HG03439 (cell line): ENCODE results near the gene RPL28.
"Not testable (repeated sequence)": the region's sequence is repeated elsewhere in the genome, so short reads cannot be mapped to it uniquely, and the experiment has no call there.

Experiments used
- ATAC-seq: cut with Tn5 transposase; IDR thresholded peaks from one replicate; pipeline ENCODE4 v1.9.1; 2021; ENCODE audit warnings: mild to moderate bottlenecking, moderate library complexity; ENCODE audit not compliant: unreplicated experiment

The RPL28 gene

GRCh38 chr19:55446060-55446459, 60.3 kb downstream of the RPL28 start:
- no peak for ATAC-seq

GRCh38 chr19:55447421-55448174, 61.9 kb downstream of the RPL28 start:
- no peak for ATAC-seq

- not testable (repeated sequence) for ATAC-seq
Measured at GRCh38 chr19:55448175-55448490, 62.4 kb downstream of the RPL28 start.

DNA sequence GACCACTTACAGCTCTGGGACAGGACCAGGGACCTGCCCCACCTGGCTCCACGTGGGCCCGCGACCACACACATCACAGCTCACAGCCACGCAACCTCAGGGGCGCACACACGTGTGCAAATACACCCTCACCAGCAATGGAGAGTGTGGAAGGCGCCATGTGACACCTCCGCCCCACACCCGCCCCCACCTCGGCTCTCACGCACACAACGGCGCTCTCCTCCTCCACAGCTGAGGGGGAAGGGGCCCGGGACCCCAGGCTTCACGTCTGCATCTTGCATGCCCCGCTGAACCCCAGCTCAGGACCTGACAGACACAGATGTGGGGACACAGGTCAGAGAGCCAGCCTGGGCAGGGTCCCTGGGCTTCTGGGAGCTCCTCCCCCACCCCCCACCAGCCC, 63.7 kb downstream of the RPL28 start:
- no peak for ATAC-seq

DNA sequence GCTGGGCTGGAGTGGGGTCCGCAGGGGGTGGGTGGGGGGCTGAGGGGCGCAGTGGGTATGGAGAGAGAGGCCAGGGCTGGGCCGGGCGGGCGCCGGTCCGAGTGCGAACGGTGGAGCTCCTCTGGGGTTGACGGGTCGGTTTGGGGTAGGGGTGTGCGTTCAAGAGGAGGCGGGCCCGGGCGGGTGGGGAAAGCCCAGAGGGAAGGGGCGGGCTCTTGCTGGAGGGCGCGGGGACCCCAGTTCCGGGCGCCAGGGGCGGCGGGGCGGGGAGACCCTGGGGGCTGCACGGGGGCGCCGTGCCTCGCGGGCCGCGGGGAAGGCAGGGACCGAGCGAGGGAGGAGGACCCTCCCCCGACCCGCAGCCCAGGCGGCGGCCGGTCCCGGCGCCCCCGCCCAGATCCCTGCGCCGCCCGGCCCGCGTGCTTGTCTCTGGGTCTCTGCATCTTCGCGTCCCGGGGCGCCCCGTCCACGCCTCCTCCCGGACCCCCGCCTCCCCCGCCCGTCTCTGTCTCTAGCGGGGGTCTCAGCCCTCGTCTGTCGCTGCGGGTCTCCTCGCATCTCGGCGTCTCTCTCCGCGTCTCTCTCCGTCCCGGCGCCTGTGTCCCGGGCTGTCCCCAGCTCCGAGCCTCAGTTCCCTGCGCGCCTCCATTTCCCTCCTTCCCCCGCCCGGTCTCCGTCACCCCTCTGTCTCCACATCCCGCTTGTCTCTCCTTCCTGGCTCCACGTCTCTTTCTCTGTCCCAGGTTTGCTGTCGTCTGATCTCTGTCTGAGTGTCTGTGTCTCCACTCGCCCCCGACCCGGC, 65.6 kb downstream of the RPL28 start:
- ATAC-seq = no peak

DNA sequence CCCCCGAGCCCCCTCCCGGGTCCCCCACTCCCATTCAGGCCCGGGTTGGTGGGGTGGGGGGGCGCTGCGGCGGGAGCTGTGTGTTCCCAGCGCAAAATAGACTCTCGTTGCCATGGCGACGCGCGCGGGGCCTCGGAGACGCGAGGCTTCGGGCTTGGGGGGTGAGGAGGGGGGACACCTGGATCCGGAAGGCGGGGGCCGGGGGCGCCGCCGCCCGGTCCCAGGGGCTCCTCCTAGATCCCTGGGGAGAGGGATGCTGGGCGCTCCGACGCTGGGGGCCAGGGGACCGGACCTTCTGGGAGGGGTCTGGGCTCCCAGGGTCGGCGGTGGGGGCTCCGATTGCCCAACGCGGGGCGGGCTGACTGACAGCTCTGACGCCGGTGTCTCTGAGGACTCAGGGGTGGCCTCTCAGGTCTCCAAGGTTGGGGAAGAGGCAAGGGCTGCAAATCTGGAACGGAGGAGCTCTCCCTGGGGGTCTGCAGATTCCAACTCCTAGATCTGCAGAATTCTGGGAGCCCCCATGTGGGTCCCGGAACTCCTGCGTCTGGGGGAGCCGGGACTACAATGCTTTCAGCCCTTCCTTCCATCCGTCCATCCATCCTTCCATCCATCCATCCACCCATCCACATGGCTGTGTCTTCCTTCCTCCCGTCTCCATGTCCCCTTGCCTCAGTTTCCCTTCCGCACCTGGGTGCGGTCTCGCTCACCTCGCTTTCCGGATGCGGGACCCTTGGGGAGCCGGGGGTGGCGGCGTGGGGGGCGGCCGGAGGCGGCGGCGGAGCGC, 66.4 kb downstream of the RPL28 start:
- no peak for ATAC-seq
